ENCODE measurements around the gene MRPL33.

MRPL33 gene

DNA sequence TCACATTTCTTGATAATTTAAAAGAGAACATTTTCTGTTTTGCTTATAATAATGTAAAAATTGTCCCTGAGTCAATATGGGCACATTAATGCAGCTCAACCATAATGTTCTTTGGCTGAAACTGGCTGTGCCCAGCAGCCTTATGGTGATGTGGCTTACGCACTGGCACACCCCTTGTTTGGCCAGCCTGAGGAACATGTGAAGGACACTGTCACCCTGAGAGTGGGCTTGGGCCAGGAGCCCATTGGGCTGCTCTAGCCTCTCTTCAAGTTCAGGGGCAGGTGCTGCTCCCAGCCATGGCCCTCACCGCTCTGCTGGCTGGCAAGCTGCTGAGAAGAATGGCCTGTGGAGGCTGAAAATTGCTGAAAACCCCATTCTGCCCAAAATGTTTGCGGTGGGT, 37.5 kb downstream of the MRPL33 start:
- DNase-seq (ENCODE audit: low read depth): no peak

DNA sequence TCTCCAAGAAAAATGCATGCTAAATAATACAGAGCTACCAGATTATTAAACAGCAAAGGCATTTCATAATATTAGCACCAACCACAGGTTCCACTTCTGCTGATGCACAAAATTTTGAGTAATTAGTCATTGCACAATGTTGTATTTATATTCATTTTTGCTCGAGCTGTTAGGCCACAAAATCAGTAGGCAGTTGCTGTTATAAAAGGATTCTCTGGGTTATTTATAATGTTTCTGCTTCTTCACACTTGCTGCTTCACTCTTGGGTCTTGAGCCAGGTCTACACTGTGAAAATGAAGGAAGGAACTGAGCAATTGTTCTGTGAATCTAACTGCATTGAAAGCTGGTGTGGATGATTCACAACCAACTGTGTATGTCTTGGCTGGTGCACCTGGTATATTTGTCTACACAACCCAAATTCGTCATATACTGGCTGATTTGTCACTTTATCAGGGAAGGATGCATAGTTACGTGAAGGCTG, 38.3 kb downstream of the MRPL33 start:
- DNase-seq (ENCODE audit: low read depth): no peak

DNA sequence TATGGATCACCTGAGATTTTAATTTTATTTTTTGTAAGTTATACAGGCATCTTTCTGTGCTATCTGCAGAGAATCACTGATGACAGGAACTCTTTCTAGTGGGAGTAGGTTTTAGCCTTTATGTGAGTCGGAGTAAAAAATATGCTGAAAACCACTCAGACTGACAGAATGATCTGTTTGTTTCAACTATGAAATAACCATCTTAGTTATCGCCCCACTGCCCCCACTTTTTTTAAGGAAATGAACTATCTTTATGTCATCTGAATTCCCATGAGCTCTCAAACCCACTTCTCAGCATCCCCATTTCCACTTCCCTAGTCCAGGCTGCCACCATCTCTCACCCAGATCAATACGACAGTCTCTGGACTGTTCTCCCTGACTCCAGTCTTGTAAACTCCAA, 38.9 kb downstream of the MRPL33 start:
- DNase-seq (ENCODE audit: low read depth): no peak

DNA sequence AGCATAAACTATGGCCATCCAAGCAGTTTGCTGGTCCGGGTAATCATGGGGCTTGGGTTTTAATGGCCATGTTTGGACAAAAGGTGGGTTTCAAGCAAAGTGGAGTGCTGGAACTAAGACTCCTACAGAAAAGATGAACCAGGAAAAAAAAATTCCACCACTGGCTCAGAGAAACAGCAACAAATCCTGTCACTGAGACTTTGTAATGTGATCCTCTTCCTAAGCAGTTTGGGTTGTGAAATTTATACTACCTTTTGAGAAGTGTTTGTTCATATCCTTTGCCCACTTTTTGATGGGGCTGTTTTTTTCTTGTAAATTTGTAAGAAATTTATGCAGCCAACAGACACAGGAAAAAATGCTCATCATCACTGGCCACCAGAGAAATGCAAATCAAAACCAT, 40.2 kb downstream of the MRPL33 start:
- no peak for DNase-seq (ENCODE audit: low read depth)

DNA sequence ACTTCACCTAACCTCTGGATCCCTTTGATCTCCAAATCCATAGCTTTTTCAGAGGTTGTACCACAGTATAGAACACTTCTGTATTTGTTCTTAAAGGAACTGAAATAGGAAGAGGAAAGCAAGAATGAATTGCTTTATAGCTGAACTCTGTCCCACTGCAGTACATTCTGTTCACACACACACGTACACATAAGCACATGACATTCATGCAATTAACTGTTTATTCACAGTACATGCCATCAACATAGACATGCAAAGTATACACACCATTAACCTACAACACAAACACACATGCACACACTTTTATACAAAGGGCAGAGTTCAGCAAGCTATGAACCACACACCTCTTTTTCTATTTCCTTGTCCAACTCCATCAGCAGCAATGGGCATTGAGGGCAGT, 43.2 kb downstream of the MRPL33 start:
- DNase-seq (ENCODE audit: low read depth): no peak

DNA sequence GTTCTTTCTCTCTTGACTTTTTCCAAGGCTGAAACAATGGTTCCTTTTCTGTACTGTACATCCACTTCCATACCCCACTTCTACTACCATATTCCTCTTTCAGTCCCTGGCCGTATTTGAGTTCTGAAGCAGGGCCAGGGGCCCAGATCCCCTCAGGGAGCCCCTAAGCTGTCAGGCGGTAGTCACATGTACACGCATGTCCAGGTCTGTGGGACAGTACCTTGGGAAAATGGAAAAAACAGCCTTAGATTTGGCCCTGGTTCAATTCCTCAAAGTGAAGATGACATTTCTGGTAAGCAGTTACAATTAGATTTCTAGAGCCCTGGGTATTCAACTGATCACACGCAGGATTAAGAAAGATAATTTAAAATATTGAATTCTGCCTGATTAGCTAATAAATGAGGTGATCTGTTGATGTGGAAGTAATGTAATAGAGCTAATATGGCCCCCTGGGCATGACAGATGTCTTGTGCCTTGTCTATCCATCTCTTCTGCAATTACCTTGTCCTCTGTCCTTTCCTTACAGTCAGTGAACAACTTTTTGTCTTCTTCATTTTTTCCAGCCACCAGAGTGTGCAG, 44.4 kb downstream of the MRPL33 start:
- DNase-seq (ENCODE audit: low read depth): no peak

DNA sequence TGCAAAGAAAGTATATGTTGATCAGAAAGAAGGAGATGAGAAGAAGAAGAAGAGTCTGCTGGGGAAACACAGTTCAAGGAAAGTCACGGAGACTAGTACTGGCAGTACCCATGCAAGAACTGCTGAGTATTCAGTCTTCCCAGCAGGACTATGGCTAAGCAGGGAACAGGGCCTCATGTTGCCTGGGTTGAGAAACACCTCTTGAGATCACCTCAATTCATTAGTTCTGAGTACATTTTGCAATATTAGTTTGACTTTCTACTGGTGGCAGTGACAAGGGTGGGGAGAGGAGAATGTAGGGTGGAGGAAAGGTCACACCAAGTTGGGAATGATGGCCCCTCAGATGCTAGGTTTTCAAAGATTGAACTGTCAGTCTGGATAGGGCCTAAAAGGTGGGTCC, 50.5 kb downstream of the MRPL33 start:
- DNase-seq (ENCODE audit: low read depth): no peak

DNA sequence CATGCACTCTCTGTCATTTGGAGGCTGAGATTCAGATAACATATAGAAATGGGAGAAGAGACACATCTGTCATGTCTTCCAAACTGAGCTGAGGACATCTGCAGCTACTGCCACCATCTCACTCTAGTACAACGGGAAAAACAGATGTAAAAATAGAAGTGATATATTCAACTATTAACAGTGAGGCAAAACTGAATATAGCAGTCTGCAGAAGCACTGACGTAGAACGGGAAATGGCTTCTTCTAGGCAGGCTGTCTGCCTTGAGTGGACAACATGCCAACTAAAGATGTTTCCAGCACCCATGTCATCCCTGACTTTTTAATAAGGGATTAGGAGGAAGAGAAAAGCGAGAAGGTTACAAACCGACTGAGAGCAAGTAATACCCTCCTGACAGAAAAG, 51.6 kb downstream of the MRPL33 start:
- no peak for DNase-seq (ENCODE audit: low read depth)

DNA sequence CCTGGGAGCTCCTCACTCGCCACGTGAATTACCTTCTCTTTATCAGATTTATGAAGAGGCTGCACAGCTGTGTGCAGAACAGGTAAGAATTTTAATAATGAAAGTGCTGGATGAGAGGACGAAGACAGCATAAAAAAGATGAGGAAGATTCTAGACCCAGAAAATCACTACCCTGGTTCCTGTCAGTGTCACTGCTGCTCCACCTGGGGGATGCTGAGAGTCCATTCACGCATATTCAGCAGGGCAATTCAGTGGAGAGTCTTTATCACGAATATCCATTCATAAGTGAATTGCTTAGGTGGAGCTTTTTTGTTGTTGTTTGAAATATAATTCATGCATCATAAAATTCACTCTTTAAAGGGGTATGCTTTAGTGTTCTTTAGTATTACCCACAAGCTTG, 52.0 kb downstream of the MRPL33 start:
- DNase-seq (ENCODE audit: low read depth): no peak

DNA sequence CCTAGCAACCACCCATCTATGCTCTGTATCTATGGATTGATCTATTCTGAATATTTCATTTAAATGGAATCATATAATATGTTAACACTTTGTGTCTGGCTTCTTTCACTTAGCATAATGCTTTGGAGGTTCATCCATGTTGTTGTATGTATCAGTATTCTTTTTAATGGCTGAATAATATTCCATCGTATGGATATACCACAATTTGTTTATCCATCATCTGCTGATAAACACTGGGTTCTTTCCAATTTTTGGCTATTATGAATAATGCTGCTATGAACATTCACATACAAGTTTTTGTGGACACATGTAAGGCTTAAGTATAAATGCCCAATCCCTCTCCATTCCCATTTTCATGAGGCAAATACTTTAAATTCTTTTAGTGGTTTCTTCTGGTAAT, 52.9 kb downstream of the MRPL33 start:
- DNase-seq (ENCODE audit: low read depth): no peak

DNA sequence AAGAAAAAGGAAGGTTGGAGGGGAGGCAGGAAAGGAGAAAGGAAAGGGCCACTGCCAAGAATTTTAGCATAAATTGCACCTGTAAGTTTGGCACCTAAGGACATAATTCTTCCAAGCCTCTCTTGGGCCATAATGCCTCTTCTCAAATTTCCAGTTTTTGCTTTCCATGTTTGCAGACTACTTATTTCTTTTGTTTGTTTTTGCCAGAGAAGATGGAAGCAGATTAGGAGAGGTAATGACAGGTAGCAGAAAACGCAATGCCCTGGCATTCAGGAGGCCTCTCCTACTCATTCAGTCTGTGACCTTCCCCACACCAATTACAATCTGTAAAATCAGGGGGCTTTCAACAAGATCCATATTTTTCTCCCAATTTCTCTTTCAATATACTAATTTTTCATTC, 56.8 kb downstream of the MRPL33 start:
- no peak for DNase-seq (ENCODE audit: low read depth)
